GM12892 (cell line): ENCODE results near the gene PCDHGA6.

Source experiments
- POLR2A ChIP-seq: IDR thresholded peaks from 2 replicates; pipeline ENCODE4 v1.6.1; 2011; ENCODE audit warnings: low read depth, low read length, control low read depth
- POLR2AphosphoS5 ChIP-seq: IDR thresholded peaks from 2 replicates; pipeline ENCODE4 v1.6.1; 2011; ENCODE audit warnings: low read depth, low read length, control low read depth

DNA sequence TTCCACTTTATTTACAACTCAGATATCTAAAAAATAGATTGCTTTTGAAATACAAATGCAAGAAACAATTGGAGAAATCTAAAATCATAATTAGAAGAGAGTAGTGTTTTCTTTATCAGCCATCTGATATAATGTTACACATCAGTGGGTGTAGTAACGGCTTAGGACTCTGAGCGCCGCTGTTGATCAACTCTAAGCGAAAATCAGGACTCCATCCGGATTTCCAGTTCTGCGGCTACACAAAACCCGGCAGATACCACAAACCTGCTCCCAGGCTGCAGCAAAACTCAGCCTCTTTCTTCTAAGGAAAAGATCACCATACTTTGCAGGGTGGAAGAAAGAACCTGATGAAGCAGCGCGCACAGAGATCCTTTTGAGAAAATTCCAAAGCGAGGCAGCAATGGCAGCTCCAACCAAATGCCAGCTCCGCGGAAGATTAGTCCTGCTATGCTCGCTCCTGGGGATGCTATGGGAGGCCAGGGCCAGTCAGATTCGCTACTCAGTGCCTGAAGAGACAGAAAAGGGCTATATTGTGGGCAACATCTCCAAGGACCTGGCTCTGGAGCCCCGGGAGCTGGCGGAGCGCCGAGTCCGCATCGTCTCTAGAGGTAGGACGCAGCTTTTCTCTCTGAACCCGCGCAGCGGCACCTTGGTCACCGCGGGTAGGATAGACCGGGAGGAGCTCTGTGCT is 29.0 kb downstream of the PCDHGA6 start, which contains the start of gene PCDHGA9:
- no peak for TF ChIP-seq POLR2A
- no peak for TF ChIP-seq POLR2AphosphoS5
